HepG2 (cell line): Measurements from ENCODE around the gene TNFRSF6B. TPM values are rescaled to one million over a fixed set of nuclear protein-coding genes. Genes with fewer than 3 reads are reported as not detected.
A peak's percentile ranks its signal among the peaks of the same experiment; 100 is the strongest.

ENCODE experiments used
- DR1 ChIP-seq: sonication (generic); formaldehyde crosslinking; IDR thresholded peaks from 2 replicates; pipeline ENCODE4 v1.8.0; 2021; ENCODE audit warnings: mild to moderate bottlenecking, missing genetic modification reagents, inconsistent platforms
- FLYWCH1 ChIP-seq: sonication (generic); formaldehyde crosslinking; IDR thresholded peaks from 2 replicates; pipeline ENCODE4 v1.8.1; 2023; ENCODE audit warnings: mild to moderate bottlenecking, missing genetic modification reagents
- HOXA9 ChIP-seq: sonication (generic); formaldehyde crosslinking; IDR thresholded peaks from 2 replicates; pipeline ENCODE4 v1.8.1; 2022; ENCODE audit warnings: missing genetic modification reagents, mild to moderate bottlenecking, moderate library complexity, borderline replicate concordance
- MTF2 ChIP-seq: sonication (generic); formaldehyde crosslinking; IDR thresholded peaks from 2 replicates; pipeline ENCODE4 v1.5.0; 2020; ENCODE audit warnings: missing genetic modification reagents, borderline replicate concordance
- MYC ChIP-seq: sonication (generic); formaldehyde crosslinking; IDR thresholded peaks from 2 replicates; pipeline ENCODE4 v1.9.0; 2021; ENCODE audit warnings: missing genetic modification reagents, borderline replicate concordance
- SP5 ChIP-seq: IDR thresholded peaks from 2 replicates; pipeline ENCODE4 v1.6.1; 2016; ENCODE audit warnings: low read depth, borderline replicate concordance
- TCF7 ChIP-seq: sonication (generic); IDR thresholded peaks from 2 replicates; pipeline ENCODE4 v1.6.1; 2016; ENCODE audit warnings: antibody characterized with exemption, low read depth
- YEATS2 ChIP-seq: sonication (generic); formaldehyde crosslinking; IDR thresholded peaks from 2 replicates; pipeline ENCODE4 v1.4.0; 2020; ENCODE audit warnings: missing genetic modification reagents, borderline replicate concordance
- ZFAT ChIP-seq: sonication (generic); formaldehyde crosslinking; conservative IDR thresholded peaks from 2 replicates; pipeline ENCODE4 v1.8.1; 2023; ENCODE audit warnings: missing genetic modification reagents, inconsistent platforms
- ZKSCAN8 ChIP-seq: IDR thresholded peaks from 2 replicates; pipeline ENCODE4 v1.6.1; 2016; ENCODE audit warnings: borderline replicate concordance, missing genetic modification reagents, missing compliant biosample characterization
- ZNF251 ChIP-seq: sonication (generic); formaldehyde crosslinking; IDR thresholded peaks from 2 replicates; pipeline ENCODE4 v1.9.0; 2021; ENCODE audit warnings: mild to moderate bottlenecking, missing genetic modification reagents
- ZNF256 ChIP-seq: sonication (generic); formaldehyde crosslinking; conservative IDR thresholded peaks from 2 replicates; pipeline ENCODE4 v1.4.0; 2020; ENCODE audit warnings: missing genetic modification reagents
- ZNF274 ChIP-seq: sonication (generic); formaldehyde crosslinking; IDR thresholded peaks from 2 replicates; pipeline ENCODE4 v1.5.1; 2020; ENCODE audit warnings: mild to moderate bottlenecking, missing genetic modification reagents
- ZNF605 ChIP-seq: sonication (generic); formaldehyde crosslinking; IDR thresholded peaks from 2 replicates; pipeline ENCODE4 v1.8.0; 2022; ENCODE audit warnings: mild to moderate bottlenecking, missing genetic modification reagents
- ZNF879 ChIP-seq: sonication (generic); formaldehyde crosslinking; IDR thresholded peaks from 2 replicates; pipeline ENCODE4 v1.8.1; 2023; ENCODE audit warnings: missing genetic modification reagents
- polyA plus RNA-seq, 8 experiments: library from polyadenylated mRNA; depleted of rRNA in 3 of 8; stranded (reverse) in 7 of 8; unstranded in 1 of 8; fragments of >200 nt; fragmentation: Illumina TruSeq in 4 of 8; extraction: Trizol in 4 of 8; gene quantifications; 2 replicates each; pipeline versions ENCODE4 v1.2.1 to v1.2.3, GENCODE V29; 2011 to 2016; ENCODE audit warnings: low read depth in 4 of 8, missing spikeins in 1 of 8, mixed read lengths in 1 of 8; ENCODE audit not compliant: insufficient read depth in 1 of 8
- total RNA-seq, 5 experiments: library from RNA; depleted of rRNA; stranded (reverse); fragments of >200 nt; fragmentation: Illumina TruSeq; extraction: Trizol; gene quantifications; 2 replicates each; pipeline ENCODE4 v1.2.3, GENCODE V29; 2016; ENCODE audit warnings: low read depth in 1 of 5
- TF ChIP-seq, protein P1 (sequence below): IDR thresholded peaks from 2 replicates; pipeline ENCODE4 v1.6.1; 2016; ENCODE audit warnings: missing compliant biosample characterization, missing genetic modification reagents, borderline replicate concordance
- TF ChIP-seq, protein P2 (sequence below): sonication (generic); formaldehyde crosslinking; conservative IDR thresholded peaks from 2 replicates; pipeline ENCODE4 v1.8.0; 2022; ENCODE audit warnings: mild to moderate bottlenecking, moderate library complexity, missing genetic modification reagents
- TF ChIP-seq, protein P3 (sequence below): sonication (generic); formaldehyde crosslinking; IDR thresholded peaks from 2 replicates; pipeline ENCODE4 v1.4.0; 2020; ENCODE audit warnings: mild to moderate bottlenecking, low read depth, missing genetic modification reagents
- TF ChIP-seq, protein P4 (sequence below): sonication (generic); formaldehyde crosslinking; IDR thresholded peaks from 2 replicates; pipeline ENCODE4 v1.5.1; 2020; ENCODE audit warnings: missing genetic modification reagents, mild to moderate bottlenecking, borderline replicate concordance
- TF ChIP-seq, protein P5 (sequence below): sonication (generic); formaldehyde crosslinking; IDR thresholded peaks from 2 replicates; pipeline ENCODE4 v1.4.0; 2020; ENCODE audit warnings: missing genetic modification reagents, borderline replicate concordance

TNFRSF6B gene
- total and polyA plus RNA-seq, 2 of the 13 experiments (the other 11 are each of a cell fraction or from before 2014, with no cell fraction given), result 0.24 TPM; not detected in 1

DNA sequence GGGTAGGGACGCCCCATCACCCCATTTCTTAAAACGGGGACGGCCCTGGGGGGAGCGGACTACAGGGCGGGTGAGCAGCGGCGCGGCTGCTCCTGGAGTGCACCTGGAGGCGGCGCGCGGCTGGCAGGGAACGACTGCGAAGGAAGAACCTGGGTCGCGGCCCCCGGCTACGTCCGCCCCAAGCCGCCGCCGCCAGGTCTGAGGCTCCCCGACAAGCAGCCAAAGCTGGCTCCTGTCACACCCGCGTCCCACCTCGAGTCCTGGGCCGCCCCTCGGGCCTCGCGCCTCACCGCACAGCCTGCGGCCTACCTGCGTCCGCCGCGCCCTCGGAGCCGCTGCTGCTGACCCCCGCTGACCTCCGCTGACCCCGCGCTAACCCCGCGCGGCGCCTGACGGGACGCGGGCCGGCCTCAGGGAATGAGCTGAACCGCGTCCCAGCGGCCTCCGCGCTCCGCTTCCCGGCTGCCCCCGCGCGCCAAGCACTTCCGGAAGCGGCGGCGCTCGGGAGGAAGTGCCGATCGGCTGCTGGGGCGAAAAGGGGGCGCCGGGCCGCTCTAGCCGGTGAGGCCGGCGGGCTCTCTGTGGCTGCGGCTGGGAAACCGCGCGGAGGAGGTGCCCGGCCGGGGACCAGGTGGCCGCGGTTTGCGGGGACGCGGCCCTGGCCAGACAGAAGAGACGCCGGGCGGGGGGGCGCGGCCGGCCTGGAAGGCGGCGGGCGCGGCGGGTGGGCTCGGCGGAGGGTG, 11.3 kb downstream of the TNFRSF6B start, which contains the start of the genes ARFRP1 and ZGPAT (continued):
- TF ChIP-seq MYC (peak; percentile 97), FLYWCH1 (CRISPR knock-in tag) (no peak), ZFAT (CRISPR knock-in tag) (peak; percentile 86; the same call in 1 of the 2 replicates), ZNF879 (0 out of 2 replicates have a peak, but pooled peaks have one; percentile 3), ZNF605 (CRISPR knock-in tag) (peak; percentile 85), ZNF251 (CRISPR knock-in tag) (no peak), ZNF274 (CRISPR knock-in tag) (peak; percentile 41; the same call in 1 of the 2 replicates), YEATS2 (peak; percentile 97), SP5 (CRISPR knock-in tag) (peak; percentile 79), MTF2 (peak; percentile 100), ZNF256 (CRISPR knock-in tag) (peak; percentile 78; the same call in 1 of the 2 replicates), DR1 (CRISPR knock-in tag) (peak; percentile 91; the same call in 1 of the 2 replicates), ZKSCAN8 (CRISPR knock-in tag) (peak; percentile 50; the same call in 1 of the 2 replicates), TCF7 (no peak), HOXA9 (peak; percentile 97; the same call in 1 of the 2 replicates)
- TF ChIP-seq, protein P1, sequence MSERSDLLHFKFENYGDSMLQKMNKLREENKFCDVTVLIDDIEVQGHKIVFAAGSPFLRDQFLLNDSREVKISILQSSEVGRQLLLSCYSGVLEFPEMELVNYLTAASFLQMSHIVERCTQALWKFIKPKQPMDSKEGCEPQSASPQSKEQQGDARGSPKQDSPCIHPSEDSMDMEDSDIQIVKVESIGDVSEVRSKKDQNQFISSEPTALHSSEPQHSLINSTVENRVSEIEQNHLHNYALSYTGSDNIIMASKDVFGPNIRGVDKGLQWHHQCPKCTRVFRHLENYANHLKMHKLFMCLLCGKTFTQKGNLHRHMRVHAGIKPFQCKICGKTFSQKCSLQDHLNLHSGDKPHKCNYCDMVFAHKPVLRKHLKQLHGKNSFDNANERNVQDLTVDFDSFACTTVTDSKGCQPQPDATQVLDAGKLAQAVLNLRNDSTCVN (CRISPR knock-in tag), result peak; percentile 91
- TF ChIP-seq, protein P2, sequence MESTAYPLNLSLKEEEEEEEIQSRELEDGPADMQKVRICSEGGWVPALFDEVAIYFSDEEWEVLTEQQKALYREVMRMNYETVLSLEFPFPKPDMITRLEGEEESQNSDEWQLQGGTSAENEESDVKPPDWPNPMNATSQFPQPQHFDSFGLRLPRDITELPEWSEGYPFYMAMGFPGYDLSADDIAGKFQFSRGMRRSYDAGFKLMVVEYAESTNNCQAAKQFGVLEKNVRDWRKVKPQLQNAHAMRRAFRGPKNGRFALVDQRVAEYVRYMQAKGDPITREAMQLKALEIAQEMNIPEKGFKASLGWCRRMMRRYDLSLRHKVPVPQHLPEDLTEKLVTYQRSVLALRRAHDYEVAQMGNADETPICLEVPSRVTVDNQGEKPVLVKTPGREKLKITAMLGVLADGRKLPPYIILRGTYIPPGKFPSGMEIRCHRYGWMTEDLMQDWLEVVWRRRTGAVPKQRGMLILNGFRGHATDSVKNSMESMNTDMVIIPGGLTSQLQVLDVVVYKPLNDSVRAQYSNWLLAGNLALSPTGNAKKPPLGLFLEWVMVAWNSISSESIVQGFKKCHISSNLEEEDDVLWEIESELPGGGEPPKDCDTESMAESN (CRISPR knock-in tag), result peak; percentile 99
- TF ChIP-seq, protein P3, sequence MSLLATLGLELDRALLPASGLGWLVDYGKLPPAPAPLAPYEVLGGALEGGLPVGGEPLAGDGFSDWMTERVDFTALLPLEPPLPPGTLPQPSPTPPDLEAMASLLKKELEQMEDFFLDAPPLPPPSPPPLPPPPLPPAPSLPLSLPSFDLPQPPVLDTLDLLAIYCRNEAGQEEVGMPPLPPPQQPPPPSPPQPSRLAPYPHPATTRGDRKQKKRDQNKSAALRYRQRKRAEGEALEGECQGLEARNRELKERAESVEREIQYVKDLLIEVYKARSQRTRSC (CRISPR knock-in tag), result no peak; the same call in 1 of the 2 replicates
- TF ChIP-seq, protein P4, sequence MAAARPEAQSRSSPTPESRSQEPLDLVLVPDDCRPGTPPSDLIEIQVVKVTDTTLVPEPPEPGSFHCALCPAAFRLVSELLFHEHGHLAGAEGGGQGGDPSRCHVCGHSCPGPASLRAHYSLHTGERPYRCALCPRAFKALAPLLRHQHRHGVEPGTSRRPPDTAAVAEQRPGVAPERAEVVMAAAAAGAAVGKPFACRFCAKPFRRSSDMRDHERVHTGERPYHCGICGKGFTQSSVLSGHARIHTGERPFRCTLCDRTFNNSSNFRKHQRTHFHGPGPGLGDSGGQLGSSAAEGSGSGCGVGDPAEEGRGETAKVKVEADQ (CRISPR knock-in tag), result peak; percentile 99
- TF ChIP-seq, protein P5, sequence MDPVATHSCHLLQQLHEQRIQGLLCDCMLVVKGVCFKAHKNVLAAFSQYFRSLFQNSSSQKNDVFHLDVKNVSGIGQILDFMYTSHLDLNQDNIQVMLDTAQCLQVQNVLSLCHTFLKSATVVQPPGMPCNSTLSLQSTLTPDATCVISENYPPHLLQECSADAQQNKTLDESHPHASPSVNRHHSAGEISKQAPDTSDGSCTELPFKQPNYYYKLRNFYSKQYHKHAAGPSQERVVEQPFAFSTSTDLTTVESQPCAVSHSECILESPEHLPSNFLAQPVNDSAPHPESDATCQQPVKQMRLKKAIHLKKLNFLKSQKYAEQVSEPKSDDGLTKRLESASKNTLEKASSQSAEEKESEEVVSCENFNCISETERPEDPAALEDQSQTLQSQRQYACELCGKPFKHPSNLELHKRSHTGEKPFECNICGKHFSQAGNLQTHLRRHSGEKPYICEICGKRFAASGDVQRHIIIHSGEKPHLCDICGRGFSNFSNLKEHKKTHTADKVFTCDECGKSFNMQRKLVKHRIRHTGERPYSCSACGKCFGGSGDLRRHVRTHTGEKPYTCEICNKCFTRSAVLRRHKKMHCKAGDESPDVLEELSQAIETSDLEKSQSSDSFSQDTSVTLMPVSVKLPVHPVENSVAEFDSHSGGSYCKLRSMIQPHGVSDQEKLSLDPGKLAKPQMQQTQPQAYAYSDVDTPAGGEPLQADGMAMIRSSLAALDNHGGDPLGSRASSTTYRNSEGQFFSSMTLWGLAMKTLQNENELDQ (CRISPR knock-in tag), result 0 out of 2 replicates have a peak, but pooled peaks have one; percentile 21
